Activated CD4-positive, alpha-beta T cell treated with anti-CD3 and anti-CD28 coated beads for 24 hours (primary cell): ENCODE measurements around the gene RABGAP1.
"Not testable (repeated sequence)": the region's sequence is repeated elsewhere in the genome, so short reads cannot be mapped to it uniquely, and the experiment has no call there.

Experiments used
- DNase-seq, 2 donors: peaks; one replicate each; pipeline ENCODE4 v3.0.0-alpha.2; 2020; ENCODE audit warnings: low read depth in 2 of 2

The RABGAP1 gene

DNA sequence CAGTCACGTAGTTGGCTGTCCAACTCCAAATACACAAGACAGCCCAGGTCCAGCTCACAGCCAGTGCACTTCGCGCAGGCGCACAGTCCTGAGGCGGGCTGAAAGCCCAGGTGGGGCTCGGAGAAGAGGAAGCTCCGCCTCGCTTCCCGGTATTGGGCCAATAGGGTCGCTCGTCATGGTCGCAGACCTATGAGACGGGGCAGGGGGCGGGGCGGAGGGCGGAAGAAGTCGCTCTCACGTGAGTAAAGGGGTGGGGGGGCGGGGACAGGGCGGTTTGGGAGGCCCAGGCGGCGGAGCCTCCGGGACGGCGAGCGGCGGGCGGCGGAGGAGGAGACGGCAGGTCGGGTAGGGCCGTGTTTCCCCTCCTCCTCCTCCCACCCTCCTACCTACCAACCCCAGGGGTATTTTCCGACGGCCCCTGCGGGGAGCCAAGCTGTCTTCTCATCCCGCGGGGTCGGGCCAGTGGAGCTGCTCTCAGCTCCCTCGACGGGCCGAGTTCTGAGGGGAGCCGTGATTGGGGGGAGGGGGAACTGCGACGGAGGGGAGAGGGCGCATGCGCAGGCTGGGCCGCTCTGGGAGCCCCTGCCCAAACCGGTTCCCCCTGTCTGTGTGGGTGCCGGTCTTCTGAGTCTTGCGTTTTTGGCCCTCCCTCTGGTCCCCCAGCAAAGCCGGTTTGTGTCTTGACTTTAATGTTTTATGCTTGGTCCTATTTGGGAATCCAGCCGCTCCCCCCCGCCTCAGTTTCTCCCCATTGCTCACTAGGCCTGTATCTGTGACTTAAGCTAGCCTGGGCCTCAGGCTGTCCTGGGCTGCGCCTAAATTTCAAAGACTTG is at the start of gene RABGAP1:
Gene RABGAP1, plus strand, starts transcription at position 272 of the 833 bp plus-strand sequence. CDS start 16,040 bp downstream, outside the sequence.
- DNase-seq = peak; percentile 99

DNA sequence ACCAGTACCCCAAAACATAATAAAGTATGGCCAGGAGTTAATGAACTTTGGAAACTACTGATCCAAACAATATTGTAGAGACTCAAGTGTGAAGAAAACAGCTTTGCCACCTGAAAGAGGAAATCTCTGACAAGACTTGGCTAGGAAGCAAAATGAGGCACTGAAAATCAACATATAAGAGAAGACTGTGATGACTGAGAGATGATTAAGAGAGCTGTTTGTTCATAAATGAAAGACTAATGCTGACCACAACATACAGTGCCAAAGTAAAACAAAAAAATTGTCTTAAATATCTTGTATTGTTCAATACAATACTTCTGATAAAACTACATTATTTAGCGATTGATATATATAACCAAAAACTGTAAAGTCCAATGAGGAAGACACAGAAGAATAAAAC is 42.9 kb upstream of the RABGAP1 start:
- no peak for DNase-seq

DNA sequence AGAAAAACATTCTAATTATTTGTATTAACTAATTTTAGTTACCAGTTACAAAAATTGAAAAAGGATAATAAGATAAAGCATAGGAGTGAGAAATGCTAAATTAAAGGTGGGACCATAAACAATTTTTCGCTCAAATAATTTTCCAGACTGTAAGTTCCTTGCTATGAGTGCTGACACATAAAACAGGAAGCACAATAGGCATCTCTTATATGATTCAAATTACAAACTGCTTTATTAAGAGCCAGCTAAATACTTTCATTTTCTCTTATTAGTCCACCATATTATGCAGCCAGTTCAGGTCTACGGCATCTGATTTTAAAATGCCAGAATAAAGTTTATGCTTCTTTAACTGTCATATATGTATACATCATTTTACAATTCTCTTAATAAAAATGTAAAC is 40.0 kb upstream of the RABGAP1 start:
- DNase-seq = no peak

DNA sequence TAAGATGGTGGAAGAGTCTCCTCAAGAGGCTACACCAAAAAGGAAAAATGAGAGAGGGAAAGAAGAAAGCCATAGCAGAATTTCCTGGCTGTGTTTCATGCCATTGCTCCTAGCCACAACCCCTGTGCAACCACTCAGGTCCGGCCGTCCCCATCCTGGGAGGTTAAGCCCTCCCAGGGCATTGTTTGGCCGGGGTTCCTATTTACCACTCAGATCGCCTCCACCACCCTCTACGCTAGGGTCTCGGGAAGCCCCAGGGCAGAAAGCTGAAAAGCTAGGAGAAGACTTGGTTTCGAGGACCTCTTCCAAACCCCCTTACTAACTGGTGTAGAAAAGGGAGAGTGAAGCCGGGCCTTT is 36.4 kb upstream of the RABGAP1 start:
- DNase-seq = no peak

DNA sequence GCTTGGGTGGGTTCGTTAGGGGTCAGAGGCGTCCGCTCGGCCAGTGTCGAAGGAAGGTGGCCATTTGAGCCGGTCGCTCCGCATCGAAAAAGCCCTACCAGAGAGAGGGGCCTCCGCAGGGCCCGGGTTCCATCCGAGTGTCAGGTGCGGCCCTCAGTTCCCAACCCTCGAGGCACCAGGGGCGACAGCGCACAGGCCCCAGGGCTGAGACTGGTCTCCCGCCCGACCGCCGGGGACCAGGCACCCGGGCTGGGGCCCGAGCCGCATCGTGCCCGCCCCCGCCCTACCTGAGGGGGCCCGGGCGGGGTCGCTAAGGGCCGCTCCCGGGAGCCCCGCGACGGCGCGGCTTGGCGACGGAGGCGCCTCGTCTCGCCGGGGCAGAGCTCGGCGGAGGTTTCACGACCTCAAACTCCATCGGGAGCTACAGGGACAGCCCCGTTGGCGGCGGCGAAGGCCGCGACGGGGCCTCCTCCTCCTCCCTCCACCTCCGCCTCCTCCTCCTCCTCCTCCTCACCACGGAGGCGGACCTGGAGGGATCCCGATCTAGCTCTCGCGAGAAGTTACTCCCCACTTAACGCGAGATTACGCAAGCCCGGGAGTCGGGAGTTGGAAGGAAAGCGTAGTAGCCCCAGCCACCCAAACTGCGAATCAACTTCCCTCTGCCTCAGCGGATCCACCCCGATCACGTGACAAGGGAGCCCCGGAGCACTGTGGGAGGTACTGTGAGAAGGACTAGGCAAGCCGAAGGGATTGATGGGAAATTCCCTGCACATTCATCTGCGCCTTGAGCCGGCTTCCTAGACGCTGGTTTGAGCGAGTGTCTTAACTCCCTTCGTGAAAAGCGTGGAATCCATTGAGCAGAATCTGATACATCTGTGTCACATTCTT is 35.8 kb upstream of the RABGAP1 start, which contains the start of gene RC3H2:
Gene RC3H2, minus strand, starts transcription at position 537 of the 888 bp plus-strand sequence. CDS start 7,850 bp downstream, outside the sequence.
- DNase-seq = peak; percentile 90 to 93

DNA sequence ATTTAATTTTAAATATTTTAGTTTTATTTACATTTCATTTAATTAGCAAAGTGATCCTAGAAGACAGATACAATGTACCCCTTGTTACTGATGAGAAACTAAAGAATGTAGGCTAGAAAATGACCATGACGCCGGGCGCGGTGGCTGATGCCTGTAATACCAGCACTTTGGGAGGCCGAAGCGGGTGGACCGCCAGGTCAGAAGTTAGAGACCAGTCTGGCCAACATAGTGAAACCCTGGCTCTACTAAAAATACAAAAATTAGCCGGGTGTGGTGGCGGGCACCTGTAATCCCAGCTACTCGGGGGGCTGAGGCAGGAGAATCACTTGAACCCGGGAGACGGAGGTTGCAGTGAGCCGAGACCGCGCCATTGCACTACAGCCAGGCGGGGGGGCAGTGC is 34.7 kb upstream of the RABGAP1 start:
- DNase-seq = not testable (repeated sequence)

DNA sequence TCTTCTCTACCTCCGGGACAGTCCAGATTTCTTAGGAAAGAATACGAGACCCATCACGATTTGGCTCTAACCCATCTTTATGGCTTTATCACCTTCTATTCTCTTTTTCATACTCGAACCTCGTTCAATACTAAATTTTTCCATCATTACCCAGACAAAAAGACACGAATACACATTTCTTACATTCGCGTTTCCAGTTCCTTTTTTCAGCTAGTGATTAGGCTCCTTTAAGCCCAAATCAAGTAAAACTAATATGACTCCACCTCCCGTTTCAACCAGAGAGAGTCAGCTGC is 28.2 kb upstream of the RABGAP1 start:
- no peak for DNase-seq

DNA sequence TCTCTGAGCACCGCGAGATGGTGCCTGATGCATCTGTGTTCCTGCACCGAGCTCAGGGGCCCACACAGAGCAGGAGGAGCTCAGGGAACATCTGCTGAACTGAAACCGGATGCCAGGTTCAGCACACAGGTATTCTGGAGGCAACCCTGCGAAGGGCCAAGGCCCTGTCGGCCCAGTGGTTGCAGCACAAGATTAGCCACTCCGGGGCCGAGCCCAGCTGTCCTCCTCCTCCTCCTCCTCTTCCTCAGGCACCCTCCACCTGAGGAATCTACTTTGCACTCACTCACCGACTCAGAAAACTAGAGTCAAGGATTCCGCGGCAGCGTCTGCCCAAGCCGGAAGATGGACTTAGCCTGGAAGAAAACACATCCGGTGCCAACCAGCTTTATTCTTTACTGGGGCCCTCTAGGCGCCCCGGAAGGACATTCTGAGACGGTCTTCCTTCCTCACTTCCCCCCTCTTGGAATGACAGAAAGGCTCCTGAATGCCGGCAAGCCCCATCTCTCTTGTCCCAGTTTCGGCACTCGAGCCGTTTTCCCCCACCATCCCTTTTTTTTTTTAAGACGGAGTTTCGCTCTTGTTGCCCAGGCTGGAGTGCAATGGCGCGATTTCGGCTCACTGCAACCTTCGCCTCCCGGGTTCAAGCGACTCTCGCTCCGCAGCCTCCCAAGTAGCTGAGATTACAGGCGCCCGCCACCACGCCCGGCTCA is 27.7 kb upstream of the RABGAP1 start, which contains the start of gene ZBTB6:
Gene ZBTB6, minus strand, starts transcription at position 360 of the 710 bp plus-strand sequence. CDS start 1,251 bp downstream, outside the sequence.
- peak in 1 of 2 donors; percentile 43 for DNase-seq

DNA sequence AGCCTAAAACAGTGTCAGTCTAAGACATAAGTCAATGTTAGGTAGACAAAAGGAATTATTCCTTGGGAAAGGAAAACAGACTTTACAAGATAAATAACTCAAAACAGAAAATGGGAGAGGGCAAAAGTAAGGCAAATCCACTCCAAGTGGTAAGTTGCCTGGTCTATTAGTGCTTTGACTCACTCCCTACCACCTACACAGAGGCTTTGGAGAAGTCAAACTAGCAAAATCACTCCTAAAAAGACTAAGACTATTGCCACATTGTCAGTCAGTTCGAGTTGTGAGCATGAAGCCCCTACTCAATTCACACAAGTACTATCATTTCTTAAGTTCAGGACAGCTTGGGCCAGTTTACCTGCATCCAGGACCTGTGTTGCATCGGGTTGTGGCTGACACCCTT is 22.5 kb upstream of the RABGAP1 start:
- DNase-seq = no peak

DNA sequence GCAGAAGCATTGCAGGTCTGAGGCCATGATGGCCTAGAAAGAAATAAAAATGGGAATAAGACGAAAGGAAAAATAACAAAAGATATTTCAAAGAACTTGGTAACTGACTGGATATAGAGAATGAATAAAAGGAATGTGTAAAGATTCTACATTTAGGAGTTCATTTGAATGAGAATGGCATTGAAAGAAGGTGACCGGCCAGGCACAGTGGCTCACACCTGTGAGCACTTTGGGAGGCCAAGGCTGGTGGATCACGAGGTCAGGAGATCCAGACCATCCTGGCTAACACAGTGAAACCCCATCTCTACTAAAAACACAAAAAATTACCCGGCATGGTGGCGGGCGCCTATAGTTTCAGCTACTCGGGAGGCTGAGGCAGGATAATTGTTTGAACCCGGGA is 18.1 kb upstream of the RABGAP1 start:
- DNase-seq = no peak

DNA sequence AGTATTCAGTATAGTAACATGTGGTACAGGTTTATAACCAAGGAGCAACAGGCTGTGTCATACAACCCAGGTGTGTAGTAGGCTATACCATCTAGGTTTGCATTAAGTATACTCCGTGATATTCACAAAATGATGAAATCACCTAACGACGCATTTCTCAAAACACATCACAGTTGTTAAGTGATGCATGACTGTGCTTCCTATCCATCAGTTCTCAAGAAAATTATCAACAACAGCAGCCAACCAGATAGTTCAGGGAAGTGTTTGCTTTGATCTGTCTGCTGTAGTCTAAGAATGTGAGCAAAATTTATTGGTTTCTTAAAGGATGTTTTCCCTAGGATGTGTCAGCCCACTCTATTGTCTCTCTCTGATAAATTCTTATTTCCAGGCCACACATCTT is 16.9 kb upstream of the RABGAP1 start:
- no peak for DNase-seq

DNA sequence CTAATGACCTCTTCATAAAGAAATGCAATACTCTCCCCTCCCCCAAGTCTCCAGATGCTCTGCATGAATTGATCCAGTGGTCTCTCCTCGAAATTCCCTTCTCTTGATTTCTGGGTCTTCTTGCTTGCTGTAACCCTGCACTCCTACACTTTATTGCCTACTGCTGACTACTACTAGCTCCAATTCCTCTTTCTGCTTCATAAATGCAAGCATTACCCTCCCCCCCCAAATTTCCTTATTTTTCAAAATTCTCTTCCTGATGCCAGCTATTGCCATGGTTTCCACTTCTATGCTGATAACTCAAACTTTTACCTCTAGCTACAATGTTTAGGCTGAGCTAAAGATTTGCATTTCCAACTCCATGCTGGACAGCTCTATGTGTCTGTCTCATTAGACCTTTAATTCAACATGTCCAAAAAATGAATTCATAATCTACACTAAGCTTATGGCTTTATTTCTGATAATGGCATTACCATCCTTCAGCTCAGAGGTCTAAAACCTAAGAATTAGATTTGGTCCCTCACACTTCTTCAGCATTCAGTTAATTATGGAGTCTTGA is 10.9 kb upstream of the RABGAP1 start:
- no peak for DNase-seq

DNA sequence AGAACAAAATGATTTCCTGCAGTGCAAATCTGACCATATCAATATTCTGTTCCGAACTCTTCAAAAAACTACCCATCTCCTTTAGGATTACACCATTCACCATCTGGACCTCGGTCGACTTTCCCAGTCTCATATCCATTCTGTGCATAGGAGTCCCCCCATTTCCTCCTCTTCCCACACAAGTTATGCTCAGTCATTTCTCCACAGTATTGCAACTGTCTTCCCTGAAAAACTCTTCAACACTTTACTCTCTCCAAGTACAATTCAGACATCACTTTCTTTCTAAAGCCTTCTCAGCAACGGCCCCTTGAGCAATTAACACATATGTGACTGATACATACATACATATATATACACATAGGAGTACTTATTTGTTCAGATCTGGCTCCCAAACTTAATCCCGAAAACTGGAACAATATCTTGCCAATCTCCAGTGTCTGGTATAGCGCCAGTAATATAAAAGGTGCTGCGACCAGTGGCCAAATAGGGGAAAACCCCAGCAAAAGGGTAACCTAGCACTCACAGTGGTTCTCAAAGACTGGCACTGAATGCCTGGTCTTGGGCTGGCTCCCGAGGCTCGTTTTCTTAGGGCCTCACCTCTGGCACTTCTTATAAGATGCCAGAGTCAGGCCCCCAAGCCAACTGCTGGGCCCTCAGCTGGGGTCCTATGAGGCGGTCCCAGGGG is 10.1 kb upstream of the RABGAP1 start:
- DNase-seq = no peak

DNA sequence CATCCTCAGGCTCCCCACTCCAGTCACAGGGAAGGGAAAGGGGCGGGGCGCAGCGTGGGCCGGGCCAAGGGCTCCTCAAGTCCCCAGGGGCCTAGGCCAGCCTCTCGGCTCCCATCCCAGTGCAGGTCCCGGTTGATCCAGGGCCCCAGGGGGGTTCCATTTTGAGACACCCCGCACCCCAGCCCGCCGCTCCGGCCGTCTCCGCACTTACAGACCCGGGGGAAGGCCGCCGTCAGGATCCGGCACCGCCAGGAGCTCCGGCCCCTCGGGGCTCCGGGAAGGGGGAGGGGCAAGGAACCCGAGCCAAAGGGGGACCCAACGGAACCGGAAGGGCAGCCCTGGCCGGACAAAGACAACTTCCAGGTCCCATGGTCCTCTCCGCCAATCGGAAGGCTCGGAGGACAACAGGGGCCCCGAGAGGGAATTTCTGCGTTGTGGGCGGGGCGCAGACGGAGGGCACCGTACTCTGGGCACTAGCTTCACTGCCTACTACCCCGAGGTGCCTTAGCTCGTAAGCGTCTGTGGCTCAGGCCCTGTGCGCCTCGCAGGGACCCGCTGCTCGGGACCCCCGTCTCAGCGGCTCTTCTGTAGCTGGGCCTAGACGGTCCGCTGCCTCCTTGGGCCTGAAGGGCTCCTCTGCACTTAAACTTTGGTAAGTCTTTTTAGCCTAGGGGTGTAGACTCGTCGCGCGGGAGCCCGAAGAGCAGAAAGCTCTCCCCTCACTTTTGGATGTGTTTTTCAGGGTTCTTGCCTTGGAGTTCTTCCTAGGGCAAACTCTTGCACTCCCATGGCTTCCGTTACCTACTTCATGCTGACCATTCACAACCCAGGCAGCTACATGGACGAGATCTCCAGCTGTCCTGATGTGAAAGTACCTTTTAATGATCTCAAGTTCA is 9.3 kb upstream of the RABGAP1 start, which contains the start of gene ZBTB26:
Gene ZBTB26, minus strand, starts transcription at position 287 of the 896 bp plus-strand sequence. CDS start 11,578 bp downstream, outside the sequence.
- DNase-seq = peak; percentile 82 to 88

DNA sequence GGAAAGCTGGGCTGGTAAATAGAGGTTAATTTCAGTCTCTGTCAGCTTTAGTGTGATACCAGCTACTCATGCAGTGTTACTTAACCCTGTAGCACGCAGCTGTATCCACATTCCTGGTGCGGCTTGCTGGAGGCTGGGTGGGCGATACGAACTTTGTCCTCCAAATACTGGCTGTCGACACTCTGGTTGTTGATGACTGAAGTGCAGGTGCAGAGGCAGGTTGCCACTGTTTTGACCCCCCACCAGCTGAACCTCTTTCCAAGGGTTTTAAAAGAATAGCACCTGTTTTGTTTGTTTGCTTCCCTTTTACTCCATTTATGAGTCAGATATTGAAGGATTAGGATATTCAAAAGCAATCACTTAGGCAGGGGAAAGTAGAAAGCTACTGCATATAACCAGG is 4.4 kb upstream of the RABGAP1 start:
- no peak for DNase-seq

DNA sequence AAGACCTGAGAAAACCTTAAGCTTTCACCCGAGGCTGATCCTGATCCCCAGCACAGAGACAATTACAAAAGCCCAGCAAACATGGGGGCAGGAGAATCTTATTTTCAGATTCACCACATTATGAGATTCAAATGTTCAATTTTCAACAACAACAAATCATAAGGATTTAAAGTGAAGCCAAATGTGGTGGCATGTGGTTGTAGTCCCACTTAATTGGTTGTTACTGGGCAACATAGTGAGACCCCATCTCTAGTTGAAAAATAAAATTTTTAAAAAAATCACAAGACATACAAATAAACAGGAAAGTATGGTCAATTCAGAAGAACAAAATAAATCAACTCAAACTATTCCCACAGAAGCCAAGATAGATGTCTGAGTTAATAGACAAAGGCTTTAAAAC is 3.9 kb upstream of the RABGAP1 start:
- DNase-seq = no peak

DNA sequence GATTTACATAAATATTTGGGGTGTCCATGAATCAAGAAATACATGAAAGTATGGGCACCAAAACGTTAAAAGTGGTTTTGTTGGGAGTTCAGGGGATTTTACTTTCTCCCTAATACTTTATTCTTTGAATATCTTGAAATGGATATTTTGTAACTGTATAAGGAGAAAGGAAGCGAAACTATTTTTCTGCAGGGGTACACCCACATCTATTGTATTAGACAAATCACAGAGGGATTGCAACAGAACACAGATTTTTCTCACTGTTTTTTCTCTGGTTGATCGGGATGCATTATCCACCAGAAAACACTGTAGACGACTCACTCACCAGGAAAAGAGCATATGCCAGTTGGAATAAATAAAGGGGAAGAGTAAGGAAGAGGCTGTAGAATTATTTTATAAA is 1.2 kb upstream of the RABGAP1 start:
- no peak for DNase-seq

DNA sequence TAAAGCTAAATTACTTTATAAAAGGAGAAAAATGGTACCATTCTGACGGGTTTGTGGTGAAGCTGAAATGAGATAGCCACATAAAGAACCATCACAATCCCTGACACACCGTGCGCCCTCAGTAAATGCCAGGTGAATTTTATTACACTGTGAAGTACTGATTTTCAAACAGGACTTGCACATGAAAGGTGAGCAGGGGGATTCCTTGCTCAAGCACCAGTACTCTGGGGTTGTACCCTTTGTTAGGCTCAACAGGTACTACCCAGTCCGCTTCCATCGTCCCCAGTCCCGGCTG is 419 bp upstream of the RABGAP1 start:
- no peak for DNase-seq

DNA sequence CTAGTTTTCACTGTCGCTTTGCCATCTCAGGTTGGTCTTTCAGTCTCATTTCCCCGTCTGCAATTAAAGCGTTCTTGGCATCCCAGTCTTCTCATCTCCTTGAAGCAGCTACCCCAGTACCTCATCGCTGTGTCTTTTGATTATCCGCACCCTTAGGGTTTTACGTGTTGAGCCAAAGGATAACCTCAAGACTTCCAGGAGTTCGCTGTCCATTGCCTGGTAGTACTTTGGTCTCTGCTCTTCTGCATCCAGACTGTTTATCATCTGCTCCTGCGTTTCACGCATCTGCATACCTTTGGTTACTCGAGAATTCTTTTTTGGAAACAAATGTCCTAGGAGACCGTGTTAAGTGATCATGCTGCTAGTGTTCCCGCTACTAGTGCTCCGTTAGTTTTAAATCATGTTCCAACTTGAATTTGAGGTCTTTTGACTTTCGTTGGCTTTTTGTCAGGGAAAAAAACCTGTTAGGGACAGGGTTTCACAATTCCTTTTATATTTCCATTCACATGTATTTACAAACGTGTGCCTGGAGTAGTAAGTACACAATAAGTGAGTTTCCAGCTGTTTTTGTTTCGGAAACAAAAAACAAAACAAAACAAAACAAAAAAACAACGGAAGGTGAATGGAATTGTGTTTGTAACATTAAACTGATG is 888 bp downstream of the RABGAP1 start:
- no peak for DNase-seq
